Measurements from ENCODE around the gene STK4. TPM values are rescaled to one million over a fixed set of nuclear protein-coding genes. Genes with fewer than 3 reads are reported as not detected.

Gene STK4
- total RNA-seq, 1 donor, result 35.8 TPM

GRCh38 chr20:44962483-44962882, 3.8 kb upstream of the STK4 start:
- no peak for TF ChIP-seq CTCF (IDR thresholded peaks at IDR 0.05; ENCODE audit: insufficient read depth, low read depth, low read length)
- no peak overlapping the region for H3K4me3 ChIP-seq (ENCODE audit: low read depth, low read length)
- no peak for DNase-seq (ENCODE audit: low read depth)

GRCh38 chr20:44963325-44964215, 2.7 kb upstream of the STK4 start:
- no peak overlapping the region for H3K4me3 ChIP-seq (ENCODE audit: low read depth, low read length)
- no peak for DNase-seq (ENCODE audit: low read depth)
- no peak for TF ChIP-seq CTCF (IDR thresholded peaks at IDR 0.05; ENCODE audit: insufficient read depth, low read depth, low read length)

- DNase-seq (ENCODE audit: low read depth), result no peak
These were observed 672 bp upstream of the STK4 start for GRCh38 chr20:44965651-44966029.

DNA sequence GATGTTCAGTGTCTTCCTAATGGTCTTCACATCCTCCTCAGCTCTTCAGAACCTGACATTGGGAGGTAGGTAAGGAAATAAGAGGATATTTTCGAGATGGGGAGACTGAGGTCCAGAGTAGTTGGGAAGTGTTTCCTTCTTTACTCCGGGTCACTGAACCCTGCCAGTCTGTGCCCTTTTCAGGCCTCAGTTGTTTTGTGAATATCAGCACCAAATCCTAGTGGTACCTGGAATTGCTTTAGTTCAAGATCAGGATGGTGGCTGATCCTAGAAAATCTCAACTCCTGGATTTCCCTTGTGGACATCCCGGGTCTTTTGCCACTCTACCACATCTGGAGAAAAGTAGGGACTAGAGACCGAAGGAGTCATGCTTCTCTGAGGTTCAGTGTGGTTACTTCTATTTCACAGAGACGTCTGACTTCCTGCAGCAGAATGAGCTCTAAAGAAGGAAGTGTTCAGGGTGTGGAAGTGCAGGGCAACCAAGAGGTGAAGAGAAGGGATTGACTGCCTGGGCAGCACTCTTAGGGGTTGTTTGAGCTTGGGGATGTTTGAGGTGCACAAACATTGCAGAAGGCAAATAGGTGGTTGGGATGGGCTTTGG, 995 bp downstream of the STK4 start:
- no peak for TF ChIP-seq CTCF (IDR thresholded peaks at IDR 0.05; ENCODE audit: insufficient read depth, low read depth, low read length)
- peak overlapping the region; percentile 99 for H3K4me3 ChIP-seq (ENCODE audit: low read depth, low read length)
- DNase-seq (ENCODE audit: low read depth), result peak; percentile 24

More at GRCh38 chr20:44965651-44966029, 672 bp upstream of the STK4 start:
- peak overlapping the region; percentile 99 for H3K4me3 ChIP-seq (ENCODE audit: low read depth, low read length)
- TF ChIP-seq CTCF (IDR thresholded peaks at IDR 0.05; ENCODE audit: insufficient read depth, low read depth, low read length), result no peak

- no peak overlapping the region for H3K4me3 ChIP-seq (ENCODE audit: low read depth, low read length)
- DNase-seq (ENCODE audit: low read depth), result no peak
- TF ChIP-seq CTCF (IDR thresholded peaks at IDR 0.05; ENCODE audit: insufficient read depth, low read depth, low read length), result no peak
These were observed 3.1 kb downstream of the STK4 start for GRCh38 chr20:44969300-44969894.

- TF ChIP-seq CTCF (IDR thresholded peaks at IDR 0.05; ENCODE audit: insufficient read depth, low read depth, low read length), result no peak
- H3K4me3 ChIP-seq (ENCODE audit: low read depth, low read length), result no peak overlapping the region
- DNase-seq (ENCODE audit: low read depth), result no peak
These were observed 4.0 kb downstream of the STK4 start for GRCh38 chr20:44970243-44970757.
